H1 (cell line): ENCODE data around the gene DPH5.

Experiments used
- BACH1 ChIP-seq: IDR thresholded peaks from 2 replicates; pipeline ENCODE4 v1.6.1; 2012; ENCODE audit warnings: low read length, improper control_type of control experiment
- CTCF ChIP-seq, 3 experiments: IDR thresholded peaks; 1 replicate in 2 of 3; 2 replicates in 1 of 3; pipeline versions ENCODE4 v1.5.1 to v1.6.1; 2011; ENCODE audit warnings: low read length in 3 of 3, mild to moderate bottlenecking in 3 of 3, inconsistent platforms in 2 of 3, low read depth in 1 of 3, moderate library complexity in 1 of 3; ENCODE audit not compliant: insufficient read depth in 1 of 3; ENCODE audit errors: control extremely low read depth in 1 of 3

- TF ChIP-seq BACH1 (no peak), CTCF (IDR thresholded peaks at IDR 0.05; ENCODE audit: control extremely low read depth in 1 of 3, insufficient read depth in 1 of 3, low read depth in 1 of 3, low read length in 3 of 3) (no peak)
Observed at GRCh38 chr1:101037316-101037715, 11.7 kb upstream of the DPH5 start.
